Measurements from ENCODE around the gene SHQ1. TPM values are rescaled to one million over a fixed set of nuclear protein-coding genes. Genes with fewer than 3 reads are reported as not detected.
"Not testable (repeated sequence)": the region's sequence is repeated elsewhere in the genome, so short reads cannot be mapped to it uniquely, and the experiment has no call there.

The SHQ1 gene
- polyA plus RNA-seq, 1 experiment: 16.6 TPM

- Histone ChIP-seq H3K4me3 (ENCODE audit: low read depth, low read length) (no peak overlapping the region), H3K27ac (ENCODE audit: low read depth, low read length) (no peak overlapping the region), H3K27me3 (ENCODE audit: control insufficient read depth, insufficient read depth, low read length) (peaks cover 13% of the 10 kb centered on the region), H3K9me3 (ENCODE audit: control insufficient read depth, insufficient read depth, low read length) (no peaks in the 10 kb centered on the region)
- no peak for DNase-seq (ENCODE audit: low read depth, low spot score)
- CTCF ChIA-PET: no interaction called here
- POLR2A ChIA-PET: interaction anchor here (0.7 kb wide), 1 partner anchor 1834 kb away, joined by 7 read pairs; no protein-coding TSS in a partner anchor
- TF ChIP-seq, protein P1, sequence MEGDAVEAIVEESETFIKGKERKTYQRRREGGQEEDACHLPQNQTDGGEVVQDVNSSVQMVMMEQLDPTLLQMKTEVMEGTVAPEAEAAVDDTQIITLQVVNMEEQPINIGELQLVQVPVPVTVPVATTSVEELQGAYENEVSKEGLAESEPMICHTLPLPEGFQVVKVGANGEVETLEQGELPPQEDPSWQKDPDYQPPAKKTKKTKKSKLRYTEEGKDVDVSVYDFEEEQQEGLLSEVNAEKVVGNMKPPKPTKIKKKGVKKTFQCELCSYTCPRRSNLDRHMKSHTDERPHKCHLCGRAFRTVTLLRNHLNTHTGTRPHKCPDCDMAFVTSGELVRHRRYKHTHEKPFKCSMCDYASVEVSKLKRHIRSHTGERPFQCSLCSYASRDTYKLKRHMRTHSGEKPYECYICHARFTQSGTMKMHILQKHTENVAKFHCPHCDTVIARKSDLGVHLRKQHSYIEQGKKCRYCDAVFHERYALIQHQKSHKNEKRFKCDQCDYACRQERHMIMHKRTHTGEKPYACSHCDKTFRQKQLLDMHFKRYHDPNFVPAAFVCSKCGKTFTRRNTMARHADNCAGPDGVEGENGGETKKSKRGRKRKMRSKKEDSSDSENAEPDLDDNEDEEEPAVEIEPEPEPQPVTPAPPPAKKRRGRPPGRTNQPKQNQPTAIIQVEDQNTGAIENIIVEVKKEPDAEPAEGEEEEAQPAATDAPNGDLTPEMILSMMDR (IDR thresholded peaks at IDR 0.05; ENCODE audit: low read depth, low read length): no peak
Measured at GRCh38 chr3:72739531-72740466, 108.4 kb downstream of the SHQ1 start.

DNA sequence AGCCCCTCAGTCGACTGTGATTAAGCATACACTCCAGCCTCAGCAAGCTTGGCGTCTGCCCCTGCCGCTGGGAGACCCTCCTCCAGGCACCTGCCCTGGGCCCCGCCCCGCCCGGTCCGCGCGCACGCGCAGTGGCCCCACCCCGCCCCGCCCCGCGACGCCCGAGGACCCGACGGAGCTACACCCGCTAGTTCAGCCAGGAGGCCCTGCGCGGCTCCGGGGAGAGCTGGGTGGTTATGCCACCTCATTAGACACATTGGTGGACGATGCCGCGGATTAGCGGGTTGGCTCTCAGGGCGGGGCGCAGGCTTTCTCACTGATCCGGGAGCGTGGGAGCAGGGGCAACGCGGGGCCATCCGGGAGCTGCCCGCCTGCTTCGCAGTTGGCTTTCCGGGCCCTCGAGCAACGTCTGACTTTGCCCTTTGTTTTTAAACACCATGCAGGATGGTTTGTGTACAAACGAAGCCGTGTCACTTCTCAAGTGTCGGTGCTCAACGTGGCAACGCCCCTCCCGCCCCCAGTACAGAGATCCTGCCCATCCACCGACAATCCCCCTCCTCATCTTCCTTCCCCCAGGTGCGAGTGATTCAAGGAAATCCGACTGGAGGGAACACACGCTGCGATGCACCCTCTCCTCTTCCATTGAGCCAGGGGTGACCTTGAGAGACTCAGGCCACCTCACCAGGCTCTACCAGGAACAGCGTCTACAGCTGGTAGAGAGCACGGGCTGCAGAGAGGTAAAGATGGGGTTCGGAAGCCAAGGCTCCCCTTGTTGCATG is 109.3 kb downstream of the SHQ1 start:
- no peak overlapping the region for H3K27ac ChIP-seq (ENCODE audit: low read depth, low read length)
- DNase-seq (ENCODE audit: low read depth, low spot score): no peak
- TF ChIP-seq, protein P1 (IDR thresholded peaks at IDR 0.05; ENCODE audit: low read depth, low read length): no peak
- ChIA-PET CTCF (no interaction called here), POLR2A (interaction anchor here (0.7 kb wide), 1 partner anchor 1833 kb away, joined by 7 read pairs; no protein-coding TSS in a partner anchor)
- H3K9me3 ChIP-seq (ENCODE audit: control insufficient read depth, insufficient read depth, low read length): no peaks in the 10 kb centered on the region
- peak overlapping the region; percentile 50 for H3K4me3 ChIP-seq (ENCODE audit: low read depth, low read length)
- H3K27me3 ChIP-seq (ENCODE audit: control insufficient read depth, insufficient read depth, low read length): peaks cover 13% of the 10 kb centered on the region

DNA sequence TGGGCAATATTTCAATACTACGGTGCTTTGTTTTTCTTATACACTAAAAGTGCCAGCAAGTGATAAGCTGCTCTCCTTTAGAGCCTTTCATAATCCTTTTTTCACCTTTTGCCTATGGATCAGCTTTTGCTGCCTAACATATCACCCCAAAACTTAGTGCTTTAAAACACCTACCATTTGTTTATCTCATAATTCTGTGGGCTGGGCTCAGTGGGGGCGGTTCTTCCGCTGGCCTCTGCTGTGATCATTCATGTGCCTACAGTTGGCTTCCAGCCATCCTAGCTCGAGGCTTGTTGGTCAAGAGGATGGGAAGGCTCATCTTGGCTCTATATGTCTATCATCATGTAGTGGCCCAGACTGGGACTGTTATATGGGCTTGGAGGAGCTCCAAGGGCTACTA is 113.2 kb downstream of the SHQ1 start:
- DNase-seq (ENCODE audit: low read depth, low spot score); H3K27ac ChIP-seq (ENCODE audit: low read depth, low read length); H3K9me3 ChIP-seq (ENCODE audit: control insufficient read depth, insufficient read depth, low read length); POLR2A ChIA-PET; H3K4me3 ChIP-seq (ENCODE audit: low read depth, low read length); CTCF ChIA-PET: not testable (repeated sequence)
- peaks cover 13% of the 10 kb centered on the region for H3K27me3 ChIP-seq (ENCODE audit: control insufficient read depth, insufficient read depth, low read length)

- DNase-seq (ENCODE audit: low read depth, low spot score): no peak
- POLR2A ChIA-PET: no interaction called here
- H3K4me3 ChIP-seq (ENCODE audit: low read depth, low read length): no peak overlapping the region
- H3K9me3 ChIP-seq (ENCODE audit: control insufficient read depth, insufficient read depth, low read length): peaks cover 3% of the 10 kb centered on the region; the same call in 1 of the 2 replicates
- CTCF ChIA-PET: no interaction called here
- H3K27ac ChIP-seq (ENCODE audit: low read depth, low read length): no peak overlapping the region
- TF ChIP-seq, protein P1 (IDR thresholded peaks at IDR 0.05; ENCODE audit: low read depth, low read length): no peak
- peaks cover 13% of the 10 kb centered on the region for H3K27me3 ChIP-seq (ENCODE audit: control insufficient read depth, insufficient read depth, low read length)
Measured at GRCh38 chr3:72733676-72734075, 114.6 kb downstream of the SHQ1 start.

- H3K4me3 ChIP-seq (ENCODE audit: low read depth, low read length); H3K9me3 ChIP-seq (ENCODE audit: control insufficient read depth, insufficient read depth, low read length); H3K27ac ChIP-seq (ENCODE audit: low read depth, low read length); POLR2A ChIA-PET; DNase-seq (ENCODE audit: low read depth, low spot score); H3K27me3 ChIP-seq (ENCODE audit: control insufficient read depth, insufficient read depth, low read length); CTCF ChIA-PET: not testable (repeated sequence)
Measured at GRCh38 chr3:72732666-72733345, 115.4 kb downstream of the SHQ1 start.

Data from AG04450 (cell line).